ENCODE results near the gene AVPR1B.
"Not testable (repeated sequence)": the region's sequence is repeated elsewhere in the genome, so short reads cannot be mapped to it uniquely, and the experiment has no call there.

The AVPR1B gene

DNA sequence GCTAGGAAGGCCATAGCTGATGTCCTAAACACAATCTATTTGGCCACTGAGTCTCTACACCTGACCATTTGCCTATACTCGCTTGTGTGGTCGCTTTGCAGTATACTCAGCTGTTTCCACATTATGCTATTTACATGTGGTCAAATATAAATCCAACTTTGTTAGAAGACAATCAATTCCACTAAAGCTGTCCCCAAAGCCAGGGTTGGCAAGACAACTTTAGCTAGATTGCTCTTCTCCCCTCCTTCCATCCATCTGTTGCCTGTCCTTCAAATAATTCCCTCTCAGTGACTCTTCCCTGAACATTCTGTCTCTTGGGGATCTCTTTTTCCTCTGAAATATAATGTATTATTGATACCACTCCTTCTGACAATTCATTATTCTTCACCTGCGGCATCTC lies 30.1 kb downstream of the AVPR1B start:
- no peak for DNase-seq (ENCODE audit: extremely low read depth in 1 of 2, low read depth in 1 of 2)

- no peak for DNase-seq (ENCODE audit: extremely low read depth in 1 of 2, low read depth in 1 of 2)
Measured at GRCh38 chr1:206083750-206084149, 33.4 kb downstream of the AVPR1B start.

GRCh38 chr1:206082831-206083695 lies 34.1 kb downstream of the AVPR1B start:
- no peak for DNase-seq (ENCODE audit: extremely low read depth in 1 of 2, low read depth in 1 of 2)

DNA sequence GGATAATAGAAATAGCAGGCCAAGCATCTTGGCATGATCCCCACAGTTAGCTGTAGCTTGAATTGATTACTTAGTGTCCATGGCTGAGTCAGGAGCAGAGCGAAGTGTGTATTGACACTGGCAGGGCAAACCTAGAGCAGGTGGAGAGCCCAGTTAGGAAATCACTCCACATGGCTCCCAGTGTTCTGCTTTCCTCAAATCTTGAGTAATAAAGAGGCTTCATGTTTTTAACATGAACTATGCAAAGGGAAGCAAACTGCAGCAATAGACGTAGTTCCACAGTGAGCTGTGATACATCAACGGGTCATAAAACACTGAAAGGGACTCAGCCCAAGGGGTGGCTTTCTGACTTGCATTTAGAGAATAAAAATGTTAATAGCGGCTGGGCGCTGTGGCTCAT lies 35.3 kb downstream of the AVPR1B start:
- no peak for DNase-seq (ENCODE audit: extremely low read depth in 1 of 2, low read depth in 1 of 2)

- DNase-seq (ENCODE audit: extremely low read depth in 1 of 2, low read depth in 1 of 2) = no peak
Measured at GRCh38 chr1:206080026-206080820, 37.0 kb downstream of the AVPR1B start.

DNA sequence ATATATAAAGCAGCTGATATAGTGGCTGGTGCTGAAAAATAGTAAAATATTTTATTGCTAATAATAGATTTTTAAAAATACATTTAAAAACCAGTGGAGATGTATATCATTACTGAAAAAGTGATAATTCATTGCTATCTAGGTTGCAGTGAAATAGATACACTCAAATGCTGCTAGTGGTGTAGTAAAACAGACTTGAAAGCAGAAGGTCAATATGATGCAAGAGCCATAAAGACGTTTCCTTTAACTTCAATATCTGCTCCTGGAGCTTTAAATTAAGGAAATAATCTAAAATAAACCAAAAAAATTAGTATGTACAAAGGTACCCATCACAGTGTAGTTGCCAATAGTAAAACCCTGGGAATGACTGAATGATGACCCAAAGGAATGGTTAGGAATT lies 38.1 kb downstream of the AVPR1B start:
- no peak for DNase-seq (ENCODE audit: extremely low read depth in 1 of 2, low read depth in 1 of 2)

- no peak for DNase-seq (ENCODE audit: extremely low read depth in 1 of 2, low read depth in 1 of 2)
Measured at GRCh38 chr1:206075786-206076755, 41.1 kb downstream of the AVPR1B start.

- DNase-seq (ENCODE audit: extremely low read depth in 1 of 2, low read depth in 1 of 2) = no peak
Measured at GRCh38 chr1:206074839-206075238, 42.3 kb downstream of the AVPR1B start.

DNA sequence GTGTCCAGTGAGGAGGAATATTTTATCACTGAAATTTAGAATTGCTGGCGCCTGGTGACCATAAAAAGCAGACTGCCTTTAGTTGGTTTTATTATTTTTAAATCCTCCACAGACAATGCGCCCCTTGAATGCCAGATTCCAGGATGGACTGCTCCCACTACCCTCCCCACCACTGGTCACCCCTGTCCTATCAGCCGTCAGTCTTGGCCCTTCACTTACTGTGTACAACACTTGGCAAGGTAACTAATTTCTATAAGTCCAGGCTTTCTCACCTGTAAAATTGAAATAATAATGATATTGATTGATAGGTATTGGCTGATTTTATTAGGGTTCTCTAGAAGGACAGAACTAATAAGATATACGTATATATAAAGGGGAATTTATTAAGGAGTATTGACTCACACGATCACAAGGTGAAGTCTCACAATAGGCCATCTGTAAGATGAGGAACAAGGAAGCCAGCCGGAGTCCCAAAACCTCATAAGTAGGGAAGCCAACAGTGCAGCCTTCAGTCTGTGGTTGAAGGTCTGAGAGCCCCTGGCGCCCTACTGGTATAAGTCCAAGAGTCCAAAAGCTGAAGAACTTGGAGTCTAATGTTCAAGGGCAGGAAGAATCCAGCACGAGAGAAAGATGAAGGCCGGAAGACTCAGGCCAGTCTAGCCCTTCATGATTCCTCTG lies 46.4 kb downstream of the AVPR1B start:
- DNase-seq (ENCODE audit: extremely low read depth in 1 of 2, low read depth in 1 of 2) = no peak

- no peak for DNase-seq (ENCODE audit: extremely low read depth in 1 of 2, low read depth in 1 of 2)
Measured at GRCh38 chr1:206068314-206068713, 48.9 kb downstream of the AVPR1B start.

DNA sequence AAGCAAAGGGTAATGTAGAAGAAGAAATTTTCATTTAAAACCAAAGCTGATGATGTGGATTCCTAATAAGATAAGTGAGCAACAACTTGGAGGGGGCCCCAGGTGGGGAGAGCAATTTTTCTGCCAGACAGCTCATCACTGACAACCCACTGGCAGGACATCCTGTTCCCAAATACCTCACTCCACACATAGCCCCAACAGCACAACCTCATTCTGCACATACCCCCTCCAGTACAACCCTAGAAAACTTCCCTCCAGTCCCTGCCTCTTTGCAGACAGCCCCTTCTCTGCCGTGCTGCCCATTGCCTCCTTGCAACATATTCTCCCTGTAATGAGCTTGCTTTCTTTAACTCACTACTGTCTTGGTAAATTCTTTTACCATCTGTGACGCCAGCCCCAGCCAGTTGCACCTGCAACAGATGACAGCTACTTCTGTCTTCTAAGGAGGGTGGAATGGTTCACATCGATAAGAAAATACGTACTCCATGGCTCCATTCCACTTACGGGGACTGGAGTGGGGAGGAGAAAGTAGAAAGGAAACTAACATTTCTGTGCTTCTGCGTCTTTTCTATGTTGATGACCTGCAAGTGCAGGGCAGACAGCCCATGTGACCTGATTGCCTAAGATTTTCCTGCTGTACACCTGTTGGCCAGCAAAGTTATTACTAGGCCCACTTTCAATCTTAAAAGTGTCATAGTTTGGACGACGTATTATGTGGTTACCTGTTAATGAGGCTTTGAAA lies 49.5 kb downstream of the AVPR1B start:
- no peak for DNase-seq (ENCODE audit: extremely low read depth in 1 of 2, low read depth in 1 of 2)

GRCh38 chr1:206066479-206067171 lies 50.6 kb downstream of the AVPR1B start:
- no peak for DNase-seq (ENCODE audit: extremely low read depth in 1 of 2, low read depth in 1 of 2)

- no peak for DNase-seq (ENCODE audit: extremely low read depth in 1 of 2, low read depth in 1 of 2)
Measured at GRCh38 chr1:206065547-206066145, 51.5 kb downstream of the AVPR1B start.

- DNase-seq (ENCODE audit: extremely low read depth in 1 of 2, low read depth in 1 of 2) = not testable (repeated sequence)
Measured at GRCh38 chr1:206064501-206064900, 52.7 kb downstream of the AVPR1B start.

- not testable (repeated sequence) for DNase-seq (ENCODE audit: extremely low read depth in 1 of 2, low read depth in 1 of 2)
Measured at GRCh38 chr1:206064001-206064400, 53.2 kb downstream of the AVPR1B start.

DNA sequence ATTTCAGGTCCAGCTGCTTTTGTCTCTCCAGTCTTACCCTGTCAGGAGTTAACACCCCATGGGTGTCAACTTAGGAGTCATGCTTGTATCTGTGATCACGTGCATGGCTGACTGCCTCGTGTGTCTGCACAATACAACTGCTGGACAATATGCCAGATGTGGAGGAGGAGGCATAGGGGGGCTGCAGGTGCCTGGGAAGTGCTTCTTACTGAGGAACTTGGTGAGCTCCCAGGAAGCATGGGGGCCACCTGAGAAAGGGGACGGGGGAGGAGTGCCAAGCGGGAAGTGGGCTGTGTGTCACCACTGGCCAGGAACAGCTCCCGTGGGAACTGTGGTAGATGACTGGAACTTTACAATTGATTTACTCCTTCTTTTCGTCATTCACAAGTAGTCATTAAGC lies 54.7 kb downstream of the AVPR1B start:
- no peak for DNase-seq (ENCODE audit: extremely low read depth in 1 of 2, low read depth in 1 of 2)

DNA sequence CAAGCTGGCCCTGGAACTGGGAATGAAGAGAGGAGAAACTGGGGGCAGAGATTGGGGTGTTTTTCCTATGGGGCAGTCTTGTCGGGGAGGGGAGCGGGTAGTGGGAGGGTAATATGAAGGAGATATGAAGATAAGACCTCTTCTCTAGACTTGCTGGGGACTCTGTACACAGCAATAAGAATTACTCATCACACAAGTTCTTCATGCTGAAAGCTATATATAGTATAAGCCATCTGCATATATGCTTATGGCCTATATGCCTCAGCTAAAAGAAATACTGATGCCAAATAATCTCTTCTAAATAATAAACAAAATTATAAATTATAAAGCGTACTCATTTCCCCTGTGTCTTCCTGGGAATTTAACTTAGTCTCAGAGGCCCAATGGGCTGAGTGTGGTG lies 56.3 kb downstream of the AVPR1B start:
- DNase-seq (ENCODE audit: extremely low read depth in 1 of 2, low read depth in 1 of 2) = no peak

Data from stimulated activated CD8-positive, alpha-beta memory T cell treated with anti-CD3 and anti-CD28 coated beads, Interleukin-7, amount 100 ng/mL, for 48 hours (primary cell).